Panc1 (cell line): ENCODE measurements around the gene ATG10. TPM values are rescaled to one million over a fixed set of nuclear protein-coding genes. Genes with fewer than 3 reads are reported as not detected.

Experiments
- ATAC-seq: fragments of 200-7000 bp; cut with Tn5 transposase; 2 replicates; pipeline ENCODE4 v1.9.1; 2020; ENCODE audit warnings: mild to moderate bottlenecking, moderate library complexity
- BruUV-seq: library from RNA; stranded (reverse); fragments of 400-500 nt; replicated peaks from 2 replicates; lab custom pipeline; 2021; lab: Mats Ljungman, UMichigan
- CTCF ChIA-PET: fragments of 300-600 bp; sonication (Branson Sonifier 250); formaldehyde crosslinking; loops from one replicate; lab custom pipeline; 2022; ENCODE audit warnings: antibody characterized with exemption; lab: Charles Lee
- POLR2A ChIA-PET: fragments of 300-600 bp; sonication (Branson Sonifier 250); formaldehyde crosslinking; loops from one replicate; lab custom pipeline; 2022; ENCODE audit warnings: antibody characterized with exemption; lab: Charles Lee
- DNase-seq: peaks from one replicate; pipeline ENCODE4 v3.0.0-alpha.2; 2010; ENCODE audit warnings: low read depth, low spot score
- H3K27ac ChIP-seq: 2 replicates; pipeline ENCODE4 v1.5.1; 2011; ENCODE audit warnings: mild to moderate bottlenecking, low read length, inconsistent platforms
- H3K27me3 ChIP-seq: fragments of 200-500 bp; sonication (Bioruptor generic); 2 replicates; pipeline ENCODE4 v1.6.0; 2014; ENCODE audit warnings: low read length, inconsistent platforms; ENCODE audit not compliant: control insufficient read depth, insufficient read depth
- H3K36me3 ChIP-seq: fragments of 200-500 bp; sonication (Bioruptor generic); 2 replicates; pipeline ENCODE4 v1.5.1; 2014; ENCODE audit warnings: inconsistent platforms, mild to moderate bottlenecking, low read length, moderate library complexity; ENCODE audit not compliant: control insufficient read depth, insufficient read depth
- H3K4me1 ChIP-seq: 2 replicates; pipeline ENCODE4 v1.5.1; 2011; ENCODE audit warnings: inconsistent platforms, mild to moderate bottlenecking, low read length, moderate library complexity; ENCODE audit not compliant: control insufficient read depth, insufficient read depth
- H3K4me3 ChIP-seq, 2 experiments: 2 replicates each; pipeline ENCODE4 v1.5.1; 2011 to 2012; ENCODE audit warnings: low read depth in 2 of 2, low read length in 2 of 2, mild to moderate bottlenecking in 2 of 2, inconsistent platforms in 1 of 2, moderate library complexity in 1 of 2
- H3K9me3 ChIP-seq: fragments of 200-500 bp; sonication (Bioruptor generic); 2 replicates; pipeline ENCODE4 v1.5.1; 2014; ENCODE audit warnings: low read depth, mild to moderate bottlenecking, inconsistent platforms, low read length, moderate library complexity; ENCODE audit not compliant: control insufficient read depth, insufficient read depth
- POLR2AphosphoS5 ChIP-seq: IDR thresholded peaks from 2 replicates; pipeline ENCODE4 v1.6.1; 2012; ENCODE audit warnings: mild to moderate bottlenecking, low read depth, low read length, moderate library complexity
- SIN3A ChIP-seq: IDR thresholded peaks from 2 replicates; pipeline ENCODE4 v1.6.1; 2012; ENCODE audit warnings: low read depth, mild to moderate bottlenecking, low read length, moderate library complexity, borderline replicate concordance; ENCODE audit not compliant: insufficient read depth
- TCF7L2 ChIP-seq: IDR thresholded peaks from 2 replicates; pipeline ENCODE4 v1.6.1; 2011; ENCODE audit warnings: mild to moderate bottlenecking, low read depth, low read length, inconsistent platforms
- in situ Hi-C: cut with HindIII; loops from 2 replicates; pipeline ENCODE4 v1.10.0; 2016; ENCODE audit warnings: low sequenced_read_pairs, low pct_unique_long_range_greater_than_20kb
- intact Hi-C: fragments of 100-400 bp; cut with micrococcal nuclease; formaldehyde crosslinking; loops from one replicate; pipeline ENCODE4 v1.10.0; 2022; ENCODE audit not compliant: unreplicated experiment
- total RNA-seq: library from RNA; stranded (reverse); gene quantifications from one replicate; pipeline ENCODE4 v1.2.1, GENCODE V29; 2021; ENCODE audit not compliant: unreplicated experiment
- TF ChIP-seq, protein P1 (sequence below): fragments of 450-650 bp; IDR thresholded peaks from 2 replicates; pipeline ENCODE4 v1.5.1; 2017; ENCODE audit warnings: mild to moderate bottlenecking
- TF ChIP-seq, protein P2 (sequence below), 2 experiments: IDR thresholded peaks; 2 replicates each; pipeline ENCODE4 v1.6.1; 2011 to 2012; ENCODE audit warnings: low read depth in 2 of 2, control low read depth in 1 of 2, low read length in 1 of 2, mild to moderate bottlenecking in 1 of 2, moderate library complexity in 1 of 2; ENCODE audit not compliant: insufficient read depth in 1 of 2

ATG10 gene
- total RNA-seq, 1 experiment from 2014 or later: 14.0 TPM

DNA sequence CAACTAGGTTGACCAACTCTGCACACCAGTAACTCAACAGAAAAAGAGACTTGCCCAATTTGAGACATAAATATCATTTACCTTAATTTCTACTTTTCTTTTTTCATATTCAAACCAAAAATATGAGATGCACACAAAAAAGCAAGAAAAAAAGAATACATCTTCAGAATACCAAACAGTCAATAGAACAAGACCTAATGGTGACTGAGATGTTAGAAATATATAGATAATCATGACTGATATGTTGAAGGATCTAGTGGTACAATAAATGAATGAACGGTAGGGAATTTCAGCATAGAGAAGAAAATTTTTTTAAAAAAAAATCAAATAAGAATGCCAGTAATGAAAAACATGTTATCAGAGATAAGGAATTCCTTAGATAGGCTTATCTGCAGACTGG, 29.1 kb upstream of the ATG10 start:
- no TSS peak for BruUV-seq
- POLR2A ChIA-PET: no interaction called here
- CTCF ChIA-PET: no interaction called here
- no peaks in the 10 kb centered on the region for H3K4me1 ChIP-seq
- ATAC-seq: no peak
- peaks cover 3% of the 10 kb centered on the region; the same call in 1 of the 2 replicates for H3K9me3 ChIP-seq
- TF ChIP-seq POLR2AphosphoS5 (no peak), TCF7L2 (no peak), SIN3A (no peak)
- TF ChIP-seq, protein P1, sequence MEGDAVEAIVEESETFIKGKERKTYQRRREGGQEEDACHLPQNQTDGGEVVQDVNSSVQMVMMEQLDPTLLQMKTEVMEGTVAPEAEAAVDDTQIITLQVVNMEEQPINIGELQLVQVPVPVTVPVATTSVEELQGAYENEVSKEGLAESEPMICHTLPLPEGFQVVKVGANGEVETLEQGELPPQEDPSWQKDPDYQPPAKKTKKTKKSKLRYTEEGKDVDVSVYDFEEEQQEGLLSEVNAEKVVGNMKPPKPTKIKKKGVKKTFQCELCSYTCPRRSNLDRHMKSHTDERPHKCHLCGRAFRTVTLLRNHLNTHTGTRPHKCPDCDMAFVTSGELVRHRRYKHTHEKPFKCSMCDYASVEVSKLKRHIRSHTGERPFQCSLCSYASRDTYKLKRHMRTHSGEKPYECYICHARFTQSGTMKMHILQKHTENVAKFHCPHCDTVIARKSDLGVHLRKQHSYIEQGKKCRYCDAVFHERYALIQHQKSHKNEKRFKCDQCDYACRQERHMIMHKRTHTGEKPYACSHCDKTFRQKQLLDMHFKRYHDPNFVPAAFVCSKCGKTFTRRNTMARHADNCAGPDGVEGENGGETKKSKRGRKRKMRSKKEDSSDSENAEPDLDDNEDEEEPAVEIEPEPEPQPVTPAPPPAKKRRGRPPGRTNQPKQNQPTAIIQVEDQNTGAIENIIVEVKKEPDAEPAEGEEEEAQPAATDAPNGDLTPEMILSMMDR: no peak
- TF ChIP-seq, protein P2, sequence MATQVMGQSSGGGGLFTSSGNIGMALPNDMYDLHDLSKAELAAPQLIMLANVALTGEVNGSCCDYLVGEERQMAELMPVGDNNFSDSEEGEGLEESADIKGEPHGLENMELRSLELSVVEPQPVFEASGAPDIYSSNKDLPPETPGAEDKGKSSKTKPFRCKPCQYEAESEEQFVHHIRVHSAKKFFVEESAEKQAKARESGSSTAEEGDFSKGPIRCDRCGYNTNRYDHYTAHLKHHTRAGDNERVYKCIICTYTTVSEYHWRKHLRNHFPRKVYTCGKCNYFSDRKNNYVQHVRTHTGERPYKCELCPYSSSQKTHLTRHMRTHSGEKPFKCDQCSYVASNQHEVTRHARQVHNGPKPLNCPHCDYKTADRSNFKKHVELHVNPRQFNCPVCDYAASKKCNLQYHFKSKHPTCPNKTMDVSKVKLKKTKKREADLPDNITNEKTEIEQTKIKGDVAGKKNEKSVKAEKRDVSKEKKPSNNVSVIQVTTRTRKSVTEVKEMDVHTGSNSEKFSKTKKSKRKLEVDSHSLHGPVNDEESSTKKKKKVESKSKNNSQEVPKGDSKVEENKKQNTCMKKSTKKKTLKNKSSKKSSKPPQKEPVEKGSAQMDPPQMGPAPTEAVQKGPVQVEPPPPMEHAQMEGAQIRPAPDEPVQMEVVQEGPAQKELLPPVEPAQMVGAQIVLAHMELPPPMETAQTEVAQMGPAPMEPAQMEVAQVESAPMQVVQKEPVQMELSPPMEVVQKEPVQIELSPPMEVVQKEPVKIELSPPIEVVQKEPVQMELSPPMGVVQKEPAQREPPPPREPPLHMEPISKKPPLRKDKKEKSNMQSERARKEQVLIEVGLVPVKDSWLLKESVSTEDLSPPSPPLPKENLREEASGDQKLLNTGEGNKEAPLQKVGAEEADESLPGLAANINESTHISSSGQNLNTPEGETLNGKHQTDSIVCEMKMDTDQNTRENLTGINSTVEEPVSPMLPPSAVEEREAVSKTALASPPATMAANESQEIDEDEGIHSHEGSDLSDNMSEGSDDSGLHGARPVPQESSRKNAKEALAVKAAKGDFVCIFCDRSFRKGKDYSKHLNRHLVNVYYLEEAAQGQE (IDR thresholded peaks at IDR 0.05; ENCODE audit: insufficient read depth in 1 of 2, low read depth in 2 of 2, low read length in 1 of 2): no peak
- DNase-seq: no peak
- no peak overlapping the region for H3K4me3 ChIP-seq
- H3K27me3 ChIP-seq: no peaks in the 10 kb centered on the region
- in situ Hi-C loops (no loop called here), intact Hi-C loops (no loop called here)
- no peaks in the 10 kb centered on the region for H3K36me3 ChIP-seq
- no peak overlapping the region for H3K27ac ChIP-seq

DNA sequence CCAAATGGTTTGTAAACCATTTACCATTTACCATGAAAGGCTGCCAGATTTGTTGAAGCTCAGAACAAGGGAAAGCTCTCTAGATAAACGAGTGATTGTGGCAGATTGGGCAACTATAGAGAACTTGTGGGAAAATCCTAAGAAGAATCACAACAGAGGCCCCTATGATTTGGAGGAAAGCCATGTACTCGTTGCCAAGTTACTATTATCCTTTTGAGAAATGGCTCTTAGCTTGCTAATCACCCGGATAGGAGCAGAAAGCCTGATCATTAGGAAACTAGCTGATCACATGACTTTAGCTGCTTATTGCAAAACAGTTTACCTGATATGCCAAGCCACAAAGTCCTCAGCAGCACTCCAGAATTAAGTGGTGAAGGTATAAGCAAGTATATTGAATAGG, 23.5 kb upstream of the ATG10 start:
- ChIA-PET POLR2A (no interaction called here), CTCF (no interaction called here)
- no peak overlapping the region for H3K27ac ChIP-seq
- H3K36me3 ChIP-seq: no peaks in the 10 kb centered on the region
- no peak overlapping the region for H3K4me3 ChIP-seq
- no peaks in the 10 kb centered on the region for H3K4me1 ChIP-seq
- TF ChIP-seq, protein P1: no peak
- TF ChIP-seq POLR2AphosphoS5: no peak
- TF ChIP-seq, protein P2 (IDR thresholded peaks at IDR 0.05; ENCODE audit: insufficient read depth in 1 of 2, low read depth in 2 of 2, low read length in 1 of 2): no peak
- no peak for TF ChIP-seq TCF7L2
- TF ChIP-seq SIN3A: no peak
- in situ Hi-C loops (no loop called here), intact Hi-C loops (no loop called here)
- no peaks in the 10 kb centered on the region for H3K9me3 ChIP-seq
- ATAC-seq: no peak
- BruUV-seq: no TSS peak
- DNase-seq: no peak
- H3K27me3 ChIP-seq: no peaks in the 10 kb centered on the region
